Sigmoid colon (tissue), 7 donors: Measurements from ENCODE around the gene RGL4. TPM values are rescaled to one million over a fixed set of nuclear protein-coding genes. Genes with fewer than 3 reads are reported as not detected.

Source experiments
- DNase-seq: peaks from one replicate; pipeline ENCODE4 v3.0.0-alpha.2; 2019
- H3K27ac ChIP-seq, 4 donors: fragments of 200-600 bp; sonication (generic); one replicate each; pipeline ENCODE4 v1.5.1; 2016 to 2019; ENCODE audit warnings: mild to moderate bottlenecking in 1 of 4
- H3K27me3 ChIP-seq, 3 donors: fragments of 200-600 bp; sonication (generic); one replicate each; pipeline ENCODE4 v1.5.1; 2019; ENCODE audit warnings: mild to moderate bottlenecking in 1 of 3
- H3K36me3 ChIP-seq, 4 donors: fragments of 200-600 bp; sonication (generic); one replicate each; pipeline ENCODE4 v1.5.1; 2016 to 2019
- H3K4me1 ChIP-seq, 4 donors: fragments of 200-600 bp; sonication (generic); one replicate each; pipeline ENCODE4 v1.5.1; 2017 to 2019
- H3K4me3 ChIP-seq, 4 donors: fragments of 200-600 bp; sonication (generic); one replicate each; pipeline ENCODE4 v1.5.1; 2017 to 2019; ENCODE audit warnings: mild to moderate bottlenecking in 2 of 4, moderate library complexity in 1 of 4
- H3K9me3 ChIP-seq, 4 donors: fragments of 200-600 bp in 3 of 4; sonication (generic) in 3 of 4; one replicate each; pipeline versions ENCODE4 v1.5.1 to v1.6.1; 2013 to 2019
- EP300 ChIP-seq, 4 donors: sonication (generic); formaldehyde crosslinking; IDR thresholded peaks; one replicate each; pipeline ENCODE4 v1.6.1; 2017; ENCODE audit warnings: antibody characterized with exemption in 4 of 4
- POLR2A ChIP-seq, 2 donors: fragments of 450-650 bp; IDR thresholded peaks; one replicate each; pipeline ENCODE4 v1.6.1; 2016; ENCODE audit warnings: antibody characterized with exemption in 2 of 2, mild to moderate bottlenecking in 2 of 2, moderate library complexity in 2 of 2
- POLR2AphosphoS5 ChIP-seq, 4 donors: sonication (generic); formaldehyde crosslinking; IDR thresholded peaks; one replicate each; pipeline ENCODE4 v1.6.1; 2017; ENCODE audit warnings: antibody characterized with exemption in 4 of 4
- WGBS, 2 donors: extraction: QIAGEN DNeasy Blood & Tissue Kit; methylation state at CpG; one replicate each; pipeline ENCODE4 v1.1.7; 2013; 5-methylcytosine and 5-hydroxymethylcytosine counted together
- intact Hi-C: fragments of 100-400 bp; cut with DNase I; formaldehyde crosslinking; loops from one replicate; pipeline ENCODE4 v1.15.1; 2023
- polyA plus RNA-seq, 3 donors: library from polyadenylated mRNA; stranded (reverse); fragments of 200-250 nt; gene quantifications; one replicate each; pipeline ENCODE4 v1.2.3, GENCODE V29; 2013
- total RNA-seq, 4 donors: library from RNA; depleted of rRNA; stranded (reverse); fragments of >200 nt; gene quantifications; one replicate each; pipeline ENCODE4 v1.1.0, GENCODE V29; 2016
- TF ChIP-seq, protein P1 (sequence below), 4 experiments: fragments of 450-650 bp in 3 of 4; fragments of 200-600 bp in 1 of 4; IDR thresholded peaks; one replicate each; pipeline ENCODE4 v1.5.1; 2016 to 2019; ENCODE audit warnings: antibody characterized with exemption in 4 of 4, mild to moderate bottlenecking in 3 of 4, moderate library complexity in 2 of 4
- donor health status: healthy with polysubstance abuse.
- donor health status: Bipolar disorder and iron deficiency.
- donor health status: healthy.

Gene RGL4
- total and polyA plus RNA-seq, 7 donors = 1.8 to 3.2 (median 2.8) TPM; not detected in 4

DNA sequence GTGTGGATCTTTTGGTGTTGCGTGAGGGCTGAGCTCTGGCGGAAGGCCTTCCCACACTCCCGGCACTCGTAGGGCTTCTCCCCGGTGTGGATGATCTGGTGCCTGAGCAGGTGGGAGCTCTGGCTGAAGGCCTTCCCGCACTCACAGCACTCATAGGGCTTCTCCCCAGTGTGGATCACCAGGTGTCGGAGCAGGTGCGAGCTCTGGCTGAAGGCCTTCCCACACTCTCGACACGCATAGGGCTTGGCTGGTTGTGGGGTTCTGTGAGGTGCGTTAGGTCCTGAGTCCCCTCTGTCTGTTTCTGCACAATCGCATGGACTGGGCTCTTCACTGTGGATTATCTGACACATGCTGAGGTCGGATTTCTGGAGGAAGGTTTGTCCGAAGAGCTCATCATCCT lies 53.7 kb downstream of the RGL4 start:
- DNase-seq = no peak
- H3K27me3 ChIP-seq = no peaks in the 10 kb centered on the region
- H3K9me3 ChIP-seq = no peaks in the 10 kb centered on the region
- intact Hi-C loops = no loop called here
- WGBS, 2 donors = 97 to 98% methylated on average over 14 of the region's 14 CpGs
- H3K4me1 ChIP-seq = no peaks in the 10 kb centered on the region
- H3K27ac ChIP-seq = no peak overlapping the region
- peaks cover 16 to 40% (median 18%) of the 10 kb centered on the region in 4 donors for H3K36me3 ChIP-seq
- TF ChIP-seq POLR2AphosphoS5 (IDR thresholded peaks at IDR 0.05) (no peak), EP300 (IDR thresholded peaks at IDR 0.05) (no peak), POLR2A (IDR thresholded peaks at IDR 0.05) (no peak)
- TF ChIP-seq, protein P1, sequence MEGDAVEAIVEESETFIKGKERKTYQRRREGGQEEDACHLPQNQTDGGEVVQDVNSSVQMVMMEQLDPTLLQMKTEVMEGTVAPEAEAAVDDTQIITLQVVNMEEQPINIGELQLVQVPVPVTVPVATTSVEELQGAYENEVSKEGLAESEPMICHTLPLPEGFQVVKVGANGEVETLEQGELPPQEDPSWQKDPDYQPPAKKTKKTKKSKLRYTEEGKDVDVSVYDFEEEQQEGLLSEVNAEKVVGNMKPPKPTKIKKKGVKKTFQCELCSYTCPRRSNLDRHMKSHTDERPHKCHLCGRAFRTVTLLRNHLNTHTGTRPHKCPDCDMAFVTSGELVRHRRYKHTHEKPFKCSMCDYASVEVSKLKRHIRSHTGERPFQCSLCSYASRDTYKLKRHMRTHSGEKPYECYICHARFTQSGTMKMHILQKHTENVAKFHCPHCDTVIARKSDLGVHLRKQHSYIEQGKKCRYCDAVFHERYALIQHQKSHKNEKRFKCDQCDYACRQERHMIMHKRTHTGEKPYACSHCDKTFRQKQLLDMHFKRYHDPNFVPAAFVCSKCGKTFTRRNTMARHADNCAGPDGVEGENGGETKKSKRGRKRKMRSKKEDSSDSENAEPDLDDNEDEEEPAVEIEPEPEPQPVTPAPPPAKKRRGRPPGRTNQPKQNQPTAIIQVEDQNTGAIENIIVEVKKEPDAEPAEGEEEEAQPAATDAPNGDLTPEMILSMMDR (IDR thresholded peaks at IDR 0.05) = no peak
- H3K4me3 ChIP-seq = no peak overlapping the region

DNA sequence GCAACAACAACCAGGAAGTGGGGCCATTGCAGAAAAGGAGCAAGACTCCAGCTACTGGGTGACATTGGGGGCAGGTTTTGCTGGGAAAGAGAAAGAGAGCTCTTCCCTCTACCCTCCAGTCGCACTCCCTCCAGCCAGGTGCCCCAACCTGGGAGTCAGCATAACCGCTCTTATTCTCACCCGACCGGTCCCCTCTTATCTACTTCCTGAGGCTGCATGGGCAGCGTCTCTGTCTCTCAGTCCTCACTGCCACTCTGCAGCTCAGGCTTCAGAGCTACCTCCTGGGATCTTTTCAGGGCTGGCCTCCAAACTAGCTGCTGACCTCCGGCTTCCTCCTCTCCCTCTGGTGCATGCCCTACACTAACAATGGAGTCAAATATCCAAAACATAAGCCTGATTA lies 55.0 kb downstream of the RGL4 start:
- H3K4me1 ChIP-seq = peaks cover 0 to 11% (median 10%) of the 10 kb centered on the region in 4 donors
- intact Hi-C loops = no loop called here
- TF ChIP-seq POLR2A (IDR thresholded peaks at IDR 0.05) (no peak), POLR2AphosphoS5 (IDR thresholded peaks at IDR 0.05) (no peak), EP300 (IDR thresholded peaks at IDR 0.05) (no peak)
- TF ChIP-seq, protein P1 (IDR thresholded peaks at IDR 0.05) = no peak
- H3K4me3 ChIP-seq = no peak overlapping the region
- H3K27ac ChIP-seq = no peak overlapping the region
- peaks cover 16 to 40% (median 18%) of the 10 kb centered on the region in 4 donors for H3K36me3 ChIP-seq
- WGBS, 2 donors = 80 to 86% methylated on average over 6 of the region's 6 CpGs
- no peaks in the 10 kb centered on the region for H3K27me3 ChIP-seq
- no peaks in the 10 kb centered on the region for H3K9me3 ChIP-seq
- DNase-seq = no peak

Other genes with a start within 250 kb of the RGL4 start
- gene IGLL1, start 110.7 kb upstream of the RGL4 start, total RNA-seq = not detected
- not detected for gene IGLL1, start 110.7 kb upstream of the RGL4 start, polyA plus RNA-seq
- gene DRICH1, start 58.7 kb upstream of the RGL4 start, total RNA-seq = under 1 TPM in 1 of 4 donors, not detected in 3; 0.83 TPM
- gene DRICH1, start 58.7 kb upstream of the RGL4 start, polyA plus RNA-seq = under 1 TPM in 1 of 3 donors, not detected in 2; 0.50 TPM
- 1 to 10 TPM; 2.6 to 5.5 (median 3.0) TPM for gene ZNF70, start 60.1 kb downstream of the RGL4 start, total RNA-seq
- gene ZNF70, start 60.1 kb downstream of the RGL4 start, polyA plus RNA-seq = 1 to 10 TPM in 1 of 3 donors, under 1 TPM in 2; 0.23 to 1.8 (median 0.60) TPM
- not detected for gene VPREB3, start 63.4 kb downstream of the RGL4 start, total RNA-seq
- 10 to 100 TPM in 1 of 3 donors, 1 to 10 TPM in 1, not detected in 1; 2.4 to 65.9 TPM for gene VPREB3, start 63.4 kb downstream of the RGL4 start, polyA plus RNA-seq
- under 1 TPM in 1 of 4 donors, not detected in 3; 0.36 TPM for gene C22orf15, start 72.0 kb downstream of the RGL4 start, total RNA-seq
- gene C22orf15, start 72.0 kb downstream of the RGL4 start, polyA plus RNA-seq = under 1 TPM in 1 of 3 donors, not detected in 2; 0.45 TPM
- 10 to 100 TPM in 3 of 4 donors, 1 to 10 TPM in 1; 5.7 to 51.5 (median 29.1) TPM for gene CHCHD10, start 77.0 kb downstream of the RGL4 start, total RNA-seq
- gene CHCHD10, start 77.0 kb downstream of the RGL4 start, polyA plus RNA-seq = 100 to 1,000 TPM; 272 to 336 (median 286) TPM
- gene MMP11, start 81.8 kb downstream of the RGL4 start, total RNA-seq = 1 to 10 TPM; 4.6 to 9.9 (median 8.6) TPM
- gene MMP11, start 81.8 kb downstream of the RGL4 start, polyA plus RNA-seq = 1 to 10 TPM in 1 of 3 donors, under 1 TPM in 1, not detected in 1; 0.60 to 4.4 TPM
- 10 to 100 TPM; 25.0 to 85.7 (median 45.5) TPM for gene SMARCB1, start 96.0 kb downstream of the RGL4 start, total RNA-seq
- 10 to 100 TPM; 39.0 to 70.8 (median 43.9) TPM for gene SMARCB1, start 96.0 kb downstream of the RGL4 start, polyA plus RNA-seq
- under 1 TPM in 2 of 4 donors, not detected in 2; 0.28 to 0.36 TPM for gene DERL3, start 148.0 kb downstream of the RGL4 start, total RNA-seq
- gene DERL3, start 148.0 kb downstream of the RGL4 start, polyA plus RNA-seq = 10 to 100 TPM in 1 of 3 donors, 1 to 10 TPM in 2; 1.8 to 18.3 (median 5.1) TPM
- 10 to 100 TPM; 13.8 to 23.5 (median 16.4) TPM for gene SLC2A11, start 166.9 kb downstream of the RGL4 start, total RNA-seq
- gene SLC2A11, start 166.9 kb downstream of the RGL4 start, polyA plus RNA-seq = 10 to 100 TPM in 1 of 3 donors, 1 to 10 TPM in 2; 4.8 to 12.5 (median 5.5) TPM
- gene MIF, start 203.4 kb downstream of the RGL4 start, total RNA-seq = 100 to 1,000 TPM; 159 to 296 (median 216) TPM
- gene MIF, start 203.4 kb downstream of the RGL4 start, polyA plus RNA-seq = 100 to 1,000 TPM; 333 to 684 (median 353) TPM